Endothelial cell of umbilical vein (primary cell): ENCODE results near the gene CEP128. TPM values are rescaled to one million over a fixed set of nuclear protein-coding genes. Genes with fewer than 3 reads are reported as not detected.

Experiments
- BruUV-seq: library from RNA; stranded (reverse); fragments of 400-500 nt; replicated peaks from 2 replicates; lab custom pipeline; 2021; lab: Mats Ljungman, UMichigan
- CTCF ChIA-PET: fragments of 300-600, 350-600 bp; sonication (Branson Sonifier 250); formaldehyde crosslinking; loops from one replicate; lab custom pipeline; 2021; ENCODE audit warnings: antibody characterized with exemption, inconsistent platforms; lab: Charles Lee
- POLR2A ChIA-PET: fragments of 300-600, 350-600 bp; sonication (Branson Sonifier 250); formaldehyde crosslinking; loops from one replicate; lab custom pipeline; 2021; ENCODE audit warnings: antibody characterized with exemption, inconsistent platforms; lab: Charles Lee
- DNase-seq: peaks from one replicate; pipeline ENCODE4 v3.0.0-alpha.2; 2011; ENCODE audit warnings: low read depth, low spot score
- FAIRE-seq: peaks from 2 replicates; lab custom pipeline; 2011; peaks lifted over from hg19 to GRCh38; lab: Jason Lieb, UNC
- H2AFZ ChIP-seq: 2 replicates; pipeline ENCODE4 v1.6.0; 2012; ENCODE audit warnings: low read depth, low read length, control low read depth, inconsistent platforms
- H3K27ac ChIP-seq: 2 replicates; pipeline ENCODE4 v1.5.1; 2011; ENCODE audit warnings: low read depth, mild to moderate bottlenecking, control low read depth, low read length, moderate library complexity; ENCODE audit not compliant: insufficient read depth
- H3K27me3 ChIP-seq, 2 experiments: 2 replicates each; pipeline versions ENCODE4 v1.6.0 to v1.6.1; 2011; ENCODE audit warnings: low read length in 2 of 2, mixed read lengths in 1 of 2; ENCODE audit not compliant: control insufficient read depth in 2 of 2, insufficient read depth in 2 of 2
- H3K36me3 ChIP-seq, 2 experiments: 2 replicates in 1 of 2; 3 replicates in 1 of 2; pipeline ENCODE4 v1.5.1; 2011; ENCODE audit warnings: low read length in 2 of 2, mild to moderate bottlenecking in 1 of 2, moderate library complexity in 1 of 2; ENCODE audit not compliant: control insufficient read depth in 2 of 2, insufficient read depth in 2 of 2; ENCODE audit errors: extremely low read depth in 1 of 2
- H3K4me1 ChIP-seq: 3 replicates; pipeline ENCODE4 v1.5.1; 2011; ENCODE audit warnings: mild to moderate bottlenecking, low read length; ENCODE audit not compliant: control insufficient read depth, insufficient read depth; ENCODE audit errors: extremely low read depth
- H3K4me2 ChIP-seq: 2 replicates; pipeline ENCODE4 v1.6.1; 2011; ENCODE audit warnings: low read length, control low read depth, mixed read lengths; ENCODE audit not compliant: insufficient read depth
- H3K4me3 ChIP-seq, 3 experiments: fragments of 200-600 bp in 1 of 3; sonication (generic), shearing (Covaris generic) in 1 of 3; replicated peaks in 1 of 3; 2 replicates each; pipeline ENCODE4 v1.5.1; 2011 to 2016; ENCODE audit warnings: control low read depth in 3 of 3, low read length in 3 of 3, mild to moderate bottlenecking in 2 of 3, inconsistent platforms in 1 of 3, low read depth in 1 of 3, moderate library complexity in 1 of 3; ENCODE audit not compliant: insufficient read depth in 1 of 3
- H3K79me2 ChIP-seq: 2 replicates; pipeline ENCODE4 v1.6.0; 2012; ENCODE audit warnings: low read length, inconsistent platforms; ENCODE audit not compliant: control insufficient read depth, insufficient read depth
- H3K9ac ChIP-seq: replicated peaks from 2 replicates; pipeline ENCODE3; 2011; ENCODE audit warnings: low read length, control low read depth; ENCODE audit not compliant: insufficient read depth; ENCODE audit errors: extremely low read depth
- H3K9me1 ChIP-seq: replicated peaks from 3 replicates; pipeline ENCODE4 v1.6.0; 2011; ENCODE audit warnings: mild to moderate bottlenecking, low read length; ENCODE audit not compliant: control insufficient read depth, insufficient read depth; ENCODE audit errors: extremely low read depth
- H3K9me3 ChIP-seq: replicated peaks from 2 replicates; pipeline ENCODE4 v1.5.1; 2012; ENCODE audit warnings: low read length, inconsistent platforms; ENCODE audit not compliant: control insufficient read depth, insufficient read depth
- H4K20me1 ChIP-seq: replicated peaks from 2 replicates; pipeline ENCODE3; 2011; ENCODE audit warnings: mild to moderate bottlenecking, low read length; ENCODE audit not compliant: control insufficient read depth, insufficient read depth; ENCODE audit errors: extremely low read depth
- EZH2 ChIP-seq: IDR thresholded peaks from 2 replicates; pipeline ENCODE4 v1.6.1; 2012; ENCODE audit warnings: borderline replicate concordance, low read depth, mild to moderate bottlenecking, moderate library complexity, low read length, inconsistent platforms; ENCODE audit not compliant: severe bottlenecking
- FOS ChIP-seq: IDR thresholded peaks from 2 replicates; pipeline ENCODE4 v1.6.1; 2011; ENCODE audit warnings: mild to moderate bottlenecking, low read length, moderate library complexity, borderline replicate concordance; ENCODE audit not compliant: insufficient read depth
- GATA2 ChIP-seq: IDR thresholded peaks from 2 replicates; pipeline ENCODE4 v1.7.0; 2011; ENCODE audit warnings: low read depth, mild to moderate bottlenecking, moderate library complexity, mixed read lengths, low read length; ENCODE audit not compliant: insufficient read length, insufficient read depth
- JUN ChIP-seq: IDR thresholded peaks from 2 replicates; pipeline ENCODE4 v1.6.1; 2011; ENCODE audit warnings: borderline replicate concordance, low read depth; ENCODE audit not compliant: insufficient read length, insufficient read depth
- MYC ChIP-seq: IDR thresholded peaks from one replicate; pipeline ENCODE4 v1.6.1; 2011; ENCODE audit warnings: mild to moderate bottlenecking, low read depth, low read length
- POLR2A ChIP-seq: IDR thresholded peaks from 2 replicates; pipeline ENCODE4 v1.6.1; 2012; ENCODE audit warnings: low read depth, mild to moderate bottlenecking, control low read depth, low read length
- POLR2AphosphoS5 ChIP-seq: IDR thresholded peaks from 2 replicates; pipeline ENCODE4 v1.6.1; 2012; ENCODE audit warnings: low read depth, mild to moderate bottlenecking, control low read depth, low read length, moderate library complexity; ENCODE audit not compliant: insufficient read depth
- dilution Hi-C: fragments of 300-500 bp; cut with MboI; formaldehyde crosslinking; loops from one replicate; pipeline ENCODE4 v1.15.0; 2019; ENCODE audit warnings: low sequenced_read_pairs; ENCODE audit not compliant: extremely low pct_ligation_motif_present
- intact Hi-C: fragments of 100-400 bp; cut with micrococcal nuclease; formaldehyde crosslinking; loops from one replicate; pipeline ENCODE4 v1.10.0; 2022
- polyA plus RNA-seq, 4 experiments: library from polyadenylated mRNA; depleted of rRNA in 3 of 4; stranded (reverse) in 3 of 4; unstranded in 1 of 4; fragments of >200 nt; gene quantifications; 2 replicates each; pipeline versions ENCODE4 v1.2.1 to v1.2.3, GENCODE V29; 2011 to 2012; ENCODE audit warnings: missing spikeins in 1 of 4
- total RNA-seq: library from RNA; stranded (reverse); gene quantifications from 2 replicates; pipeline ENCODE4 v1.2.3, GENCODE V29; 2021
- TF ChIP-seq, protein P1 (sequence below), 2 donors: IDR thresholded peaks; 1 replicate in 1 of 2; 2 replicates in 1 of 2; pipeline ENCODE4 v1.5.1; 2011; ENCODE audit warnings: low read length in 2 of 2, mild to moderate bottlenecking in 2 of 2, moderate library complexity in 2 of 2, control low read depth in 1 of 2, inconsistent platforms in 1 of 2, low read depth in 1 of 2; ENCODE audit not compliant: insufficient read depth in 1 of 2; ENCODE audit errors: extremely low read depth in 1 of 2
- TF ChIP-seq, protein P2 (sequence below): IDR thresholded peaks from 2 replicates; pipeline ENCODE4 v1.6.1; 2011; ENCODE audit not compliant: insufficient read depth, insufficient read length

The CEP128 gene
- total and polyA plus RNA-seq, 2 donors (not counting 3 experiments of a cell fraction or from before 2014, with no cell fraction given): 0.91 to 23.7 TPM

DNA sequence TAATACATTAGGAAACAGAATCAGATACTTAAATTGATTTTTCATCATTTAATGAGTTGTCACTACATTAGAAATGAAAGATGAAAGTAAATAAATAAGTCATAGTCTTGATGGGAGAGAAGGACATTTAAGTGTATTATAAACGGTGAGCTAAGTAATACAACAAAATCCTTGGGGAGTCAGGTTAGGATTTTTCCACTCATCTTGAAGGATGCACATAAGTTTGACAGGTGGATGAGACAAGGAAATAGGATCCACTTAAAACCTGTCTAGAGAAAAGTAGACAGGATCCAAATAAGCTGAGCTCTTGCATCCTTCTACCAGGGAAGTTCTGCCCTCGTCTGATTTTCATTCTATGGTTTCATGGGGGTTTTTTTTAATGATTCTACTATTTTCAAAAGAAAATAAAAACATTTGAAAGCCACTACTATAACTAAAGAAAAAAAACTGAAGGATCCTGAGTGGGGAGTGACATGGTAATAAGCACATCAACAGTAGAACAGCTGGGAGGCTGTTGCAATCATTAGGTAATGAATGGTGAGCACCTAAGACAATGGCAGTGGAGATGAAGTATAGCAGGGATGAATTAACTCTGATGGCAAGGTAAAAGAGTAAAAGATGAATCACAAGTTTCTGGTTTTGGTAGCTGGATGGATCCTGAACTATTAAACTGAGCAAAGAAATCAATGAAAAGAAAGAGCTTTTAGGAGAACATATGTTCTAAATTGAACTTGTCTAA is 17.0 kb downstream of the CEP128 start:
- dilution Hi-C loops: no loop called here
- POLR2A ChIA-PET: no interaction called here

DNA sequence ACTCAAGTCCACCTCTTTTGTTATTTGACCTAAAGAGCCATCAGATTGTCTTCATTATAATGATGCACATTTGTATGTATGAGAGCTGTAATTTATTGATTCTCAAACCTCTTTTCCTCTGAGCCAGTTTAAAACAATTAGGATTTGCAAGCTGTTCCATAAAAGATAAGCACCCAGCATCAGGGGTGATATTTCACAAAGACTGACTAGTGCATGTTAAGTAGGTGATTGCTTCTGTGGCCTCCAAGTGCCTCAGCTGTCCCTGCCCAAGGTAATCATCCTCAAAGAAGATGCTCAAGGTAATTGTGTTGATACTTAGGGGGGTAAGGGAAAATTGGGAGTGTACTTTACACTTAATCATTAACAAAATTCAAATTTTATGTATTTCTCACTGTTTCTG is 18.2 kb downstream of the CEP128 start:
- Histone ChIP-seq H3K4me3 (no peak overlapping the region), H3K9ac (no peak overlapping the region), H3K4me2 (no peak overlapping the region), H2AFZ (no peak overlapping the region), H3K79me2 (peaks cover 6% of the 10 kb centered on the region), H3K27ac (no peak overlapping the region), H3K9me1 (no peaks in the 10 kb centered on the region), H3K9me3 (no peaks in the 10 kb centered on the region), H4K20me1 (no peaks in the 10 kb centered on the region), H3K36me3 (no peaks in the 10 kb centered on the region), H3K27me3 (no peaks in the 10 kb centered on the region), H3K4me1 (no peaks in the 10 kb centered on the region)
- no TSS peak for BruUV-seq
- POLR2A ChIA-PET: no interaction called here
- FAIRE-seq (no peak), DNase-seq (no peak)
- TF ChIP-seq POLR2A (no peak), FOS (no peak), EZH2 (no peak), POLR2AphosphoS5 (no peak), GATA2 (no peak), MYC (no peak), JUN (no peak)
- TF ChIP-seq, protein P1, sequence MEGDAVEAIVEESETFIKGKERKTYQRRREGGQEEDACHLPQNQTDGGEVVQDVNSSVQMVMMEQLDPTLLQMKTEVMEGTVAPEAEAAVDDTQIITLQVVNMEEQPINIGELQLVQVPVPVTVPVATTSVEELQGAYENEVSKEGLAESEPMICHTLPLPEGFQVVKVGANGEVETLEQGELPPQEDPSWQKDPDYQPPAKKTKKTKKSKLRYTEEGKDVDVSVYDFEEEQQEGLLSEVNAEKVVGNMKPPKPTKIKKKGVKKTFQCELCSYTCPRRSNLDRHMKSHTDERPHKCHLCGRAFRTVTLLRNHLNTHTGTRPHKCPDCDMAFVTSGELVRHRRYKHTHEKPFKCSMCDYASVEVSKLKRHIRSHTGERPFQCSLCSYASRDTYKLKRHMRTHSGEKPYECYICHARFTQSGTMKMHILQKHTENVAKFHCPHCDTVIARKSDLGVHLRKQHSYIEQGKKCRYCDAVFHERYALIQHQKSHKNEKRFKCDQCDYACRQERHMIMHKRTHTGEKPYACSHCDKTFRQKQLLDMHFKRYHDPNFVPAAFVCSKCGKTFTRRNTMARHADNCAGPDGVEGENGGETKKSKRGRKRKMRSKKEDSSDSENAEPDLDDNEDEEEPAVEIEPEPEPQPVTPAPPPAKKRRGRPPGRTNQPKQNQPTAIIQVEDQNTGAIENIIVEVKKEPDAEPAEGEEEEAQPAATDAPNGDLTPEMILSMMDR (IDR thresholded peaks at IDR 0.05; ENCODE audit: extremely low read depth in 1 of 2, insufficient read depth in 1 of 2, low read depth in 1 of 2, low read length in 2 of 2): no peak
- TF ChIP-seq, protein P2, sequence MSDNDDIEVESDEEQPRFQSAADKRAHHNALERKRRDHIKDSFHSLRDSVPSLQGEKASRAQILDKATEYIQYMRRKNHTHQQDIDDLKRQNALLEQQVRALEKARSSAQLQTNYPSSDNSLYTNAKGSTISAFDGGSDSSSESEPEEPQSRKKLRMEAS: no peak
- intact Hi-C loops: no loop called here
- CTCF ChIA-PET: interaction anchor here (1.4 kb wide), 1 partner anchor 17 kb away, joined by 3 read pairs; no protein-coding TSS in a partner anchor
- dilution Hi-C loops: no loop called here

More for the DNA sequence above, 17.0 kb downstream of the CEP128 start:
- no peaks in the 10 kb centered on the region for H3K36me3 ChIP-seq
- peaks cover 10% of the 10 kb centered on the region for H3K79me2 ChIP-seq
- no TSS peak for BruUV-seq
- H3K9me1 ChIP-seq: no peaks in the 10 kb centered on the region
- H2AFZ ChIP-seq: no peak overlapping the region
- CTCF ChIA-PET: no interaction called here
- no peaks in the 10 kb centered on the region for H3K27me3 ChIP-seq
- no peaks in the 10 kb centered on the region for H3K4me1 ChIP-seq
- TF ChIP-seq GATA2 (no peak), FOS (no peak)
- FAIRE-seq (no peak), DNase-seq (no peak)
- H3K9me3 ChIP-seq: no peaks in the 10 kb centered on the region
- no peaks in the 10 kb centered on the region for H4K20me1 ChIP-seq
- intact Hi-C loops: no loop called here
- no peak overlapping the region for H3K4me3 ChIP-seq
- H3K27ac ChIP-seq: no peak overlapping the region
- no peak overlapping the region for H3K4me2 ChIP-seq
- no peak overlapping the region for H3K9ac ChIP-seq
